H1 (cell line): ENCODE measurements around the gene SPIRE1. TPM values are rescaled to one million over a fixed set of nuclear protein-coding genes. Genes with fewer than 3 reads are reported as not detected.

Experiments used
- CTCF ChIA-PET: fragments of 300-600 bp; sonication (Branson Sonifier 250); formaldehyde crosslinking; loops from one replicate; lab custom pipeline; 2021; ENCODE audit not compliant: partially characterized antibody; lab: Charles Lee
- POLR2A ChIA-PET: fragments of 300-600 bp; sonication (Branson Sonifier 250); formaldehyde crosslinking; loops from one replicate; lab custom pipeline; 2021; ENCODE audit warnings: inconsistent platforms; ENCODE audit not compliant: partially characterized antibody; lab: Charles Lee
- DNase-seq, 2 experiments: peaks; one replicate each; pipeline versions ENCODE4 v3.0.0 to v3.0.0-alpha.2; 2010 to 2022; ENCODE audit warnings: low spot score in 2 of 2, low read depth in 1 of 2, mixed read lengths in 1 of 2
- FAIRE-seq: peaks from 2 replicates; lab custom pipeline; 2011; peaks lifted over from hg19 to GRCh38; lab: Jason Lieb, UNC
- H2AFZ ChIP-seq: 2 replicates; pipeline ENCODE4 v1.8.1; 2012; ENCODE audit warnings: low read length, inconsistent platforms
- H2AK5ac ChIP-seq: 2 replicates; pipeline ENCODE4 v1.6.1; 2013; ENCODE audit warnings: low read depth, low read length
- H2BK120ac ChIP-seq: replicated peaks from 2 replicates; pipeline ENCODE3; 2013; ENCODE audit warnings: low read depth, low read length, inconsistent platforms
- H2BK12ac ChIP-seq: 2 replicates; pipeline ENCODE4 v1.6.1; 2013; ENCODE audit warnings: low read depth, low read length
- H2BK15ac ChIP-seq: 2 replicates; pipeline ENCODE4 v1.6.1; 2013; ENCODE audit warnings: low read length
- H2BK20ac ChIP-seq: 2 replicates; pipeline ENCODE4 v1.6.1; 2013; ENCODE audit warnings: low read length
- H2BK5ac ChIP-seq: 2 replicates; pipeline ENCODE4 v1.6.1; 2013; ENCODE audit warnings: low read depth, low read length
- H3K14ac ChIP-seq: 2 replicates; pipeline ENCODE4 v1.6.1; 2013; ENCODE audit warnings: inconsistent platforms; ENCODE audit not compliant: insufficient read length
- H3K18ac ChIP-seq: 2 replicates; pipeline ENCODE4 v1.6.1; 2013; ENCODE audit warnings: low read length; ENCODE audit errors: extremely low read depth
- H3K23ac ChIP-seq: 2 replicates; pipeline ENCODE4 v1.6.1; 2013; ENCODE audit warnings: inconsistent platforms; ENCODE audit not compliant: insufficient read length
- H3K23me2 ChIP-seq: 2 replicates; pipeline ENCODE4 v1.6.1; 2013; ENCODE audit warnings: low read depth, low read length
- H3K27ac ChIP-seq: 2 replicates; pipeline ENCODE4 v1.6.1; 2011; ENCODE audit warnings: low read depth, low read length, inconsistent platforms
- H3K27me3 ChIP-seq, 4 experiments: replicated peaks in 1 of 4; 1 replicate in 1 of 4; 2 replicates in 3 of 4; pipeline versions ENCODE4 v1.6.1 to v1.8.1; 2011 to 2013; ENCODE audit warnings: low read length in 3 of 4, mild to moderate bottlenecking in 3 of 4, inconsistent platforms in 2 of 4, mixed read lengths in 2 of 4, moderate library complexity in 1 of 4; ENCODE audit not compliant: control insufficient read depth in 3 of 4, insufficient read depth in 3 of 4; ENCODE audit errors: extremely low read depth in 1 of 4
- H3K36me3 ChIP-seq, 4 experiments: 2 replicates each; pipeline versions ENCODE4 v1.6.1 to v1.8.1; 2011 to 2013; ENCODE audit warnings: mild to moderate bottlenecking in 4 of 4, low read length in 3 of 4, moderate library complexity in 2 of 4, control low read depth in 1 of 4, inconsistent platforms in 1 of 4; ENCODE audit not compliant: insufficient read depth in 4 of 4, control insufficient read depth in 2 of 4
- H3K4ac ChIP-seq: replicated peaks from 2 replicates; pipeline ENCODE3; 2013; ENCODE audit warnings: low read length, low read depth, mixed read lengths, inconsistent platforms; ENCODE audit not compliant: insufficient read length
- H3K4me1 ChIP-seq, 4 experiments: replicated peaks in 1 of 4; 1 replicate in 1 of 4; 2 replicates in 3 of 4; pipeline versions ENCODE4 v1.6.1 to v1.8.1; 2011 to 2013; ENCODE audit warnings: low read length in 3 of 4, inconsistent platforms in 2 of 4, mixed read lengths in 1 of 4; ENCODE audit not compliant: insufficient read depth in 4 of 4, control insufficient read depth in 3 of 4
- H3K4me2 ChIP-seq, 2 experiments: 2 replicates each; pipeline versions ENCODE4 v1.6.1 to v1.8.1; 2011 to 2013; ENCODE audit warnings: low read depth in 2 of 2, low read length in 2 of 2, control low read depth in 1 of 2, inconsistent platforms in 1 of 2, mild to moderate bottlenecking in 1 of 2; ENCODE audit not compliant: insufficient read depth in 1 of 2
- H3K4me3 ChIP-seq, 4 experiments: fragments of 200-600, 300-600 bp in 1 of 4; sonication (generic), shearing (Covaris generic), sonication (Bioruptor Twin) in 1 of 4; 2 replicates each; pipeline versions ENCODE4 v1.5.1 to v1.8.1; 2011 to 2016; ENCODE audit warnings: low read length in 4 of 4, low read depth in 3 of 4, control low read depth in 2 of 4, inconsistent platforms in 2 of 4, mild to moderate bottlenecking in 2 of 4, mixed read lengths in 1 of 4, moderate library complexity in 1 of 4; ENCODE audit not compliant: insufficient read depth in 2 of 4; ENCODE audit errors: extremely low read depth in 1 of 4
- H3K56ac ChIP-seq: replicated peaks from 2 replicates; pipeline ENCODE3; 2013; ENCODE audit warnings: low read depth, mild to moderate bottlenecking, mixed read lengths, low read length, inconsistent platforms; ENCODE audit not compliant: insufficient read length
- H3K79me1 ChIP-seq: 2 replicates; pipeline ENCODE4 v1.6.1; 2013; ENCODE audit warnings: low read depth, low read length, control low read depth
- H3K79me2 ChIP-seq, 2 experiments: 2 replicates each; pipeline versions ENCODE4 v1.6.1 to v1.8.1; 2012 to 2013; ENCODE audit warnings: low read length in 2 of 2, mild to moderate bottlenecking in 2 of 2, inconsistent platforms in 1 of 2; ENCODE audit not compliant: insufficient read depth in 2 of 2, control insufficient read depth in 1 of 2
- H3K9ac ChIP-seq, 4 experiments: replicated peaks in 1 of 4; 1 replicate in 1 of 4; 2 replicates in 3 of 4; pipeline versions ENCODE4 v1.6.1 to v1.8.1; 2011 to 2013; ENCODE audit warnings: low read depth in 3 of 4, low read length in 3 of 4, control low read depth in 2 of 4, mild to moderate bottlenecking in 2 of 4, moderate library complexity in 2 of 4, inconsistent platforms in 1 of 4; ENCODE audit errors: extremely low read depth in 1 of 4
- H3K9me3 ChIP-seq, 2 experiments: 2 replicates each; pipeline versions ENCODE4 v1.6.1 to v1.8.1; 2012 to 2013; ENCODE audit warnings: mild to moderate bottlenecking in 2 of 2, moderate library complexity in 2 of 2, control low read depth in 1 of 2, inconsistent platforms in 1 of 2, low read depth in 1 of 2, low read length in 1 of 2, mixed read lengths in 1 of 2; ENCODE audit not compliant: insufficient read depth in 2 of 2
- H4K20me1 ChIP-seq, 2 experiments: replicated peaks in 1 of 2; 2 replicates each; pipeline versions ENCODE3 to v1.8.1; 2011 to 2013; ENCODE audit warnings: inconsistent platforms in 2 of 2, low read length in 2 of 2, mild to moderate bottlenecking in 1 of 2; ENCODE audit not compliant: insufficient read depth in 2 of 2, control insufficient read depth in 1 of 2
- H4K5ac ChIP-seq: 2 replicates; pipeline ENCODE4 v1.6.1; 2013; ENCODE audit warnings: low read length, low read depth, mixed read lengths, inconsistent platforms; ENCODE audit not compliant: insufficient read length
- H4K8ac ChIP-seq: 2 replicates; pipeline ENCODE4 v1.8.0; 2013; ENCODE audit warnings: mild to moderate bottlenecking, moderate library complexity, low read length, inconsistent platforms; ENCODE audit not compliant: insufficient read depth; ENCODE audit errors: extremely low read depth
- H4K91ac ChIP-seq: replicated peaks from 2 replicates; pipeline ENCODE3; 2013; ENCODE audit warnings: low read length, mixed read lengths, inconsistent platforms; ENCODE audit not compliant: insufficient read length
- CBX5 ChIP-seq: fragments of 300-800, 300-1000 bp; sonication (generic); IDR thresholded peaks from 2 replicates; pipeline ENCODE4 v1.7.1; 2016; ENCODE audit warnings: antibody characterized with exemption, low read length, low read depth
- EGR1 ChIP-seq: IDR thresholded peaks from 2 replicates; pipeline ENCODE4 v1.6.1; 2011; ENCODE audit warnings: low read depth, low read length, borderline replicate concordance
- HDAC6 ChIP-seq: IDR thresholded peaks from one replicate; pipeline ENCODE4 v1.7.1; 2012; ENCODE audit warnings: low read depth, mild to moderate bottlenecking, inconsistent platforms, low read length, moderate library complexity
- KDM4A ChIP-seq: IDR thresholded peaks from one replicate; pipeline ENCODE4 v1.7.1; 2012; ENCODE audit warnings: low read depth, mild to moderate bottlenecking, moderate library complexity, low read length, inconsistent platforms; ENCODE audit not compliant: severe bottlenecking
- POLR2AphosphoS5 ChIP-seq: IDR thresholded peaks from 2 replicates; pipeline ENCODE4 v1.6.1; 2011; ENCODE audit warnings: low read depth, low read length
- RAD21 ChIP-seq, 2 experiments: IDR thresholded peaks in 1 of 2; conservative IDR thresholded peaks in 1 of 2; 2 replicates each; pipeline ENCODE4 v1.6.1; 2011; ENCODE audit warnings: low read depth in 2 of 2, low read length in 2 of 2, improper control_type of control experiment in 1 of 2, inconsistent platforms in 1 of 2, mild to moderate bottlenecking in 1 of 2, moderate library complexity in 1 of 2
- SP4 ChIP-seq: IDR thresholded peaks from 2 replicates; pipeline ENCODE4 v1.6.1; 2012; ENCODE audit warnings: low read length, inconsistent platforms
- TEAD4 ChIP-seq: IDR thresholded peaks from 2 replicates; pipeline ENCODE4 v1.6.1; 2012; ENCODE audit warnings: low read depth, low read length, inconsistent platforms, mixed read lengths
- WGBS, 2 experiments: shearing (Covaris generic) in 1 of 2; methylation state at CpG; one replicate each; pipeline versions ENCODE4 v1.1.6 to v1.1.7; 2013 to 2015; ENCODE audit warnings: low lambda C conversion rate in 2 of 2, mixed read lengths in 2 of 2, inconsistent platforms in 1 of 2, low coverage in 1 of 2, missing lambda C conversion rate in 1 of 2; ENCODE audit not compliant: insufficient replicate concordance in 2 of 2, insufficient coverage in 1 of 2, insufficient read length in 1 of 2; ENCODE audit errors: extremely low coverage in 1 of 2, missing lambda C conversion rate in 1 of 2; 5-methylcytosine and 5-hydroxymethylcytosine counted together
- polyA plus RNA-seq, 7 experiments: library from polyadenylated mRNA; depleted of rRNA in 3 of 7; stranded (reverse) in 5 of 7; unstranded in 2 of 7; fragments of >200 nt in 5 of 7; fragments of 200-250 nt in 2 of 7; gene quantifications; 1 replicate in 5 of 7; 2 replicates in 1 of 7; 4 replicates in 1 of 7; pipeline versions ENCODE4 v1.2.1 to v1.2.3, GENCODE V29; 2011 to 2013; ENCODE audit warnings: missing spikeins in 2 of 7, mixed read lengths in 2 of 7
- total RNA-seq: library from RNA; stranded (reverse); fragmentation: NEBNext Ultra II Directional; extraction: Animal tissue kit (Norgen Biotek cat#: 25700); gene quantifications from 2 replicates; pipeline ENCODE4 v1.2.1, GENCODE V29; 2021
- TF ChIP-seq, protein P1 (sequence below), 3 experiments: IDR thresholded peaks; 1 replicate in 2 of 3; 2 replicates in 1 of 3; pipeline versions ENCODE4 v1.5.1 to v1.6.1; 2011; ENCODE audit warnings: low read length in 3 of 3, mild to moderate bottlenecking in 3 of 3, inconsistent platforms in 2 of 3, low read depth in 1 of 3, moderate library complexity in 1 of 3; ENCODE audit not compliant: insufficient read depth in 1 of 3; ENCODE audit errors: control extremely low read depth in 1 of 3

Gene SPIRE1
- total and polyA plus RNA-seq, 2 of the 8 experiments (the other 6 are each of a cell fraction or from before 2014, with no cell fraction given): 6.0 to 21.5 TPM

DNA sequence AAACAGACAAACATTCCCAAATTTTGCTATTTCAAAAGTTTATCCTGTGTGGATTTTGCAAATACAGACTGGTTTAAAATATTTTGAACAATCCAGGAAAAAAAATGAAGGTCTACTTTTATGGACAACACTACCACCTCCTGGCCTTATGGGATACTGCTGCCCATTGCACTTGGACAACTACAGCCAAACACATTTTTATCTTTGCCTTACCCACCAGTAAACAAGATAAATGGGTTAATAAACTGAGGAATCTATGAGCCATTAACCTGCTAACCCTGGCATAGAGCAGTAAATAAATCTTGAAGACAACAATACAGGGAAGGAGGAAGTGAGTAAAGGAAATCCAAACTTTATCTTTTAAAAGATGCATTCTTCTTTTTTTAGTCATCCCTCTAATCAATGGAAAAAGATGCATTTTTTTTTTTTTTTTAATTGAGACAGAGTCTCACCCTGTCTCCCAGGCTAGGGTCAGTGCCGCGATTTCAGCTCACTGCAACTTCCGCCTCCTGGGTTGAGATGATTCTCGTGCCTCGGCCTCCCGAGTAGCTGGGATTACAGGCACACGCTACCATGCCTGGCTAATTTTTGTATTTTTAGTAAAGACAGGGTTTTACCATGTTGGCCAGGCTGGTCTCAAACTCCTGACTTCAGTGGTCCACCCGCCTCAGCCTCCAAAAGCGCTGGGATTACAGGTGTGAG, 2.1 kb upstream of the SPIRE1 start:
- Histone ChIP-seq H4K5ac (no peak overlapping the region), H4K91ac (no peak overlapping the region), H4K20me1 (no peaks in the 10 kb centered on the region), H2BK120ac (no peak overlapping the region), H3K18ac (no peak overlapping the region), H4K8ac (no peak overlapping the region), H3K9me3 (no peaks in the 10 kb centered on the region), H3K79me2 (peaks cover 0 to 14% of the 10 kb centered on the region in 2 experiments; a peak in 1 of 4 replicates), H3K14ac (no peak overlapping the region), H3K79me1 (no peaks in the 10 kb centered on the region), H2BK15ac (no peak overlapping the region), H2BK12ac (no peak overlapping the region), H2AK5ac (no peak overlapping the region), H3K27ac (no peak overlapping the region), H3K4me1 (peaks cover 0 to 3% (median 0%) of the 10 kb centered on the region in 4 experiments; a peak in 1 of 7 replicates), H2BK5ac (no peak overlapping the region), H3K56ac (no peak overlapping the region), H2BK20ac (no peak overlapping the region), H3K4me2 (no peak overlapping the region), H3K4ac (no peak overlapping the region), H3K23ac (no peak overlapping the region), H2AFZ (no peak overlapping the region), H3K27me3 (peaks cover 0 to 12% (median 5%) of the 10 kb centered on the region in 4 experiments; a peak in 5 of 7 replicates), H3K23me2 (no peaks in the 10 kb centered on the region; the same call in 1 of the 2 replicates), H3K9ac (no peak overlapping the region), H3K36me3 (no peaks in the 10 kb centered on the region), H3K4me3 (no peak overlapping the region)
- ChIA-PET CTCF (interaction anchor here (0.7 to 10.2 kb wide), 23 partner anchors 10 to 388 kb away, joined by 3 to 139 read pairs (median 3); partner anchors contain the start of gene PRELID3A), POLR2A (interaction anchor here (0.6 kb wide), 1 partner anchor 269 kb away, joined by 3 read pairs; no protein-coding TSS in a partner anchor)
- 92% methylated on average over 9 of the region's 9 CpGs; no CpG with 5 or more reads in 1 of the 2 experiments for WGBS, 2 experiments
- DNase-seq (no peak), FAIRE-seq (peak; percentile 81)
- TF ChIP-seq, protein P1, sequence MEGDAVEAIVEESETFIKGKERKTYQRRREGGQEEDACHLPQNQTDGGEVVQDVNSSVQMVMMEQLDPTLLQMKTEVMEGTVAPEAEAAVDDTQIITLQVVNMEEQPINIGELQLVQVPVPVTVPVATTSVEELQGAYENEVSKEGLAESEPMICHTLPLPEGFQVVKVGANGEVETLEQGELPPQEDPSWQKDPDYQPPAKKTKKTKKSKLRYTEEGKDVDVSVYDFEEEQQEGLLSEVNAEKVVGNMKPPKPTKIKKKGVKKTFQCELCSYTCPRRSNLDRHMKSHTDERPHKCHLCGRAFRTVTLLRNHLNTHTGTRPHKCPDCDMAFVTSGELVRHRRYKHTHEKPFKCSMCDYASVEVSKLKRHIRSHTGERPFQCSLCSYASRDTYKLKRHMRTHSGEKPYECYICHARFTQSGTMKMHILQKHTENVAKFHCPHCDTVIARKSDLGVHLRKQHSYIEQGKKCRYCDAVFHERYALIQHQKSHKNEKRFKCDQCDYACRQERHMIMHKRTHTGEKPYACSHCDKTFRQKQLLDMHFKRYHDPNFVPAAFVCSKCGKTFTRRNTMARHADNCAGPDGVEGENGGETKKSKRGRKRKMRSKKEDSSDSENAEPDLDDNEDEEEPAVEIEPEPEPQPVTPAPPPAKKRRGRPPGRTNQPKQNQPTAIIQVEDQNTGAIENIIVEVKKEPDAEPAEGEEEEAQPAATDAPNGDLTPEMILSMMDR (IDR thresholded peaks at IDR 0.05; ENCODE audit: control extremely low read depth in 1 of 3, insufficient read depth in 1 of 3, low read depth in 1 of 3, low read length in 3 of 3): peak in 2 of 3 experiments; percentile 62 to 72; a peak in 3 of 4 replicates
- no peak for TF ChIP-seq POLR2AphosphoS5
- no peak for TF ChIP-seq TEAD4
- TF ChIP-seq EGR1: no peak
- no peak for TF ChIP-seq SP4
- no peak for TF ChIP-seq HDAC6
- no peak for TF ChIP-seq CBX5
- no peak for TF ChIP-seq KDM4A
- peak; percentile 85 to 87 for TF ChIP-seq RAD21 (IDR thresholded peaks at IDR 0.05 in 1 of 2, conservative IDR thresholded peaks at IDR 0.05 in 1 of 2; ENCODE audit: low read depth in 2 of 2, low read length in 2 of 2)
